Aorta (tissue), 5 donors: Measurements from ENCODE around the gene PROM2. TPM values are rescaled to one million over a fixed set of nuclear protein-coding genes. Genes with fewer than 3 reads are reported as not detected.

Experiments used
- ATAC-seq: fragments of 200-7000 bp; cut with Tn5 transposase; one replicate; pipeline ENCODE4 v1.9.1; 2022; ENCODE audit warnings: moderate library complexity; ENCODE audit not compliant: low FRiP score
- DNase-seq, 2 donors: peaks; one replicate each; pipeline ENCODE4 v3.0.0-alpha.2; 2020
- H3K27ac ChIP-seq, 2 donors: one replicate each; pipeline ENCODE4 v1.5.1; 2013; ENCODE audit warnings: low read length in 2 of 2, mild to moderate bottlenecking in 2 of 2, moderate library complexity in 2 of 2, control low read depth in 1 of 2, inconsistent platforms in 1 of 2, low read depth in 1 of 2
- H3K27me3 ChIP-seq, 2 donors: one replicate each; pipeline ENCODE4 v1.6.1; 2013; ENCODE audit warnings: control low read depth in 1 of 2, low read length in 1 of 2, mild to moderate bottlenecking in 1 of 2, moderate library complexity in 1 of 2; ENCODE audit not compliant: insufficient read depth in 2 of 2, control insufficient read depth in 1 of 2
- H3K36me3 ChIP-seq, 2 donors: one replicate each; pipeline ENCODE4 v1.6.1; 2013; ENCODE audit warnings: control low read depth in 1 of 2, low read length in 1 of 2, mild to moderate bottlenecking in 1 of 2; ENCODE audit not compliant: insufficient read depth in 2 of 2, control insufficient read depth in 1 of 2
- H3K4me1 ChIP-seq, 2 donors: one replicate each; pipeline ENCODE4 v1.6.1; 2013; ENCODE audit warnings: low read length in 2 of 2, control low read depth in 1 of 2, mild to moderate bottlenecking in 1 of 2, moderate library complexity in 1 of 2; ENCODE audit not compliant: insufficient read depth in 2 of 2, control insufficient read depth in 1 of 2
- H3K4me3 ChIP-seq, 2 donors: one replicate each; pipeline ENCODE4 v1.5.1; 2013; ENCODE audit warnings: low read length in 2 of 2, control low read depth in 1 of 2, mild to moderate bottlenecking in 1 of 2
- H3K9me3 ChIP-seq: one replicate; pipeline ENCODE4 v1.6.1; 2013; ENCODE audit warnings: mild to moderate bottlenecking, low read length; ENCODE audit not compliant: control insufficient read depth
- WGBS, 2 donors: extraction: QIAGEN DNeasy Blood & Tissue Kit; methylation state at CpG; one replicate each; pipeline ENCODE4 v1.1.7; 2013; 5-methylcytosine and 5-hydroxymethylcytosine counted together
- intact Hi-C, 2 donors: fragments of 100-400 bp; cut with DNase I; formaldehyde crosslinking; loops; one replicate each; pipeline versions ENCODE4 v1.14.2 to v1.15.0; 2022
- polyA plus RNA-seq, 2 donors: library from polyadenylated mRNA; stranded (reverse); fragments of 200-250 nt; gene quantifications; one replicate each; pipeline ENCODE4 v1.2.3, GENCODE V29; 2013
- total RNA-seq, 2 donors: library from RNA; stranded (reverse); fragmentation: NEBNext Ultra II Directional; extraction: Animal tissue kit (Norgen Biotek cat#: 25700); gene quantifications; one replicate each; pipeline ENCODE4 v1.2.1, GENCODE V29; 2021
- donor health status: healthy with polysubstance abuse.
- donor health status: Bipolar disorder and iron deficiency.
- donor health status: DM: no; HTN: no; CAD: no.
- donor health status: DM: no; HTN: no; CAD: no.
- donor health status: DM: yes; HTN: yes; CAD: no.

PROM2 gene
- total and polyA plus RNA-seq, 4 donors, result 1.4 to 2.8 (median 1.4) TPM; not detected in 1

- H3K27me3 ChIP-seq, result no peaks in the 10 kb centered on the region
- H3K36me3 ChIP-seq, result no peaks in the 10 kb centered on the region
- intact Hi-C loops, result no loop called here
- ATAC-seq (no peak), DNase-seq (peak in 1 of 2 donors; percentile 36)
- H3K27ac ChIP-seq, result no peak overlapping the region
- H3K4me3 ChIP-seq, result no peak overlapping the region
- WGBS, 2 donors, result 91 to 96% methylated on average over 8 to 12 of the region's 12 CpGs
- H3K4me1 ChIP-seq, result no peaks in the 10 kb centered on the region
- no peaks in the 10 kb centered on the region for H3K9me3 ChIP-seq
Observed at GRCh38 chr2:95278637-95279225, 4.5 kb downstream of the PROM2 start.

- Histone ChIP-seq H3K27ac (no peak overlapping the region), H3K27me3 (no peaks in the 10 kb centered on the region), H3K36me3 (no peaks in the 10 kb centered on the region), H3K9me3 (no peaks in the 10 kb centered on the region), H3K4me1 (no peaks in the 10 kb centered on the region), H3K4me3 (no peak overlapping the region)
- 93 to 97% methylated on average over 19 of the region's 19 CpGs for WGBS, 2 donors
- intact Hi-C loops, result no loop called here
- ATAC-seq, result no peak
- DNase-seq, result peak in 1 of 2 donors; percentile 20
Observed at GRCh38 chr2:95279435-95280035, 5.3 kb downstream of the PROM2 start.

GRCh38 chr2:95281071-95281470, 6.8 kb downstream of the PROM2 start:
- Histone ChIP-seq H3K9me3 (no peaks in the 10 kb centered on the region), H3K27ac (no peak overlapping the region), H3K4me3 (no peak overlapping the region), H3K36me3 (no peaks in the 10 kb centered on the region), H3K4me1 (no peaks in the 10 kb centered on the region), H3K27me3 (no peaks in the 10 kb centered on the region)
- intact Hi-C loops, result no loop called here
- ATAC-seq (no peak), DNase-seq (no peak)
- 88 to 90% methylated on average over 8 of the region's 8 CpGs for WGBS, 2 donors

- 94% methylated on average over 8 of the region's 8 CpGs for WGBS, 2 donors
- intact Hi-C loops, result no loop called here
- ATAC-seq, result no peak
- no peak for DNase-seq
- Histone ChIP-seq H3K9me3 (no peaks in the 10 kb centered on the region), H3K4me3 (no peak overlapping the region), H3K4me1 (no peaks in the 10 kb centered on the region), H3K27me3 (no peaks in the 10 kb centered on the region), H3K36me3 (no peaks in the 10 kb centered on the region), H3K27ac (no peak overlapping the region)
Observed at GRCh38 chr2:95281786-95282185, 7.5 kb downstream of the PROM2 start.

- DNase-seq (no peak), ATAC-seq (no peak)
- Histone ChIP-seq H3K27ac (no peak overlapping the region), H3K9me3 (no peaks in the 10 kb centered on the region), H3K27me3 (no peaks in the 10 kb centered on the region), H3K36me3 (no peaks in the 10 kb centered on the region), H3K4me3 (no peak overlapping the region), H3K4me1 (no peaks in the 10 kb centered on the region)
- intact Hi-C loops, result no loop called here
- 53 to 58% methylated on average over 3 of the region's 3 CpGs for WGBS, 2 donors
Observed at GRCh38 chr2:95282458-95282857, 8.2 kb downstream of the PROM2 start.

GRCh38 chr2:95283562-95283961, 9.3 kb downstream of the PROM2 start:
- no peaks in the 10 kb centered on the region for H3K36me3 ChIP-seq
- 91 to 94% methylated on average over 4 of the region's 4 CpGs for WGBS, 2 donors

GRCh38 chr2:95284886-95285541, 10.8 kb downstream of the PROM2 start:
- Histone ChIP-seq H3K27me3 (no peaks in the 10 kb centered on the region), H3K4me1 (no peaks in the 10 kb centered on the region), H3K36me3 (no peaks in the 10 kb centered on the region), H3K4me3 (no peak overlapping the region), H3K27ac (no peak overlapping the region), H3K9me3 (no peaks in the 10 kb centered on the region)
- DNase-seq (no peak), ATAC-seq (no peak)
- intact Hi-C loops, result no loop called here
- 90 to 91% methylated on average over 13 of the region's 13 CpGs for WGBS, 2 donors

More at GRCh38 chr2:95283562-95283961, 9.3 kb downstream of the PROM2 start:
- DNase-seq (no peak), ATAC-seq (no peak)
- intact Hi-C loops, result no loop called here
- Histone ChIP-seq H3K4me1 (no peaks in the 10 kb centered on the region), H3K4me3 (no peak overlapping the region), H3K27ac (no peak overlapping the region), H3K27me3 (no peaks in the 10 kb centered on the region), H3K9me3 (no peaks in the 10 kb centered on the region)

- no peak overlapping the region for H3K4me3 ChIP-seq
- H3K36me3 ChIP-seq, result no peaks in the 10 kb centered on the region
- ATAC-seq (no peak), DNase-seq (no peak)
- no peaks in the 10 kb centered on the region for H3K27me3 ChIP-seq
- peaks cover 1% of the 10 kb centered on the region for H3K9me3 ChIP-seq
- intact Hi-C loops, result no loop called here
- H3K27ac ChIP-seq, result no peak overlapping the region
- 57 to 63% methylated on average over 3 to 4 of the region's 4 CpGs for WGBS, 2 donors
- no peaks in the 10 kb centered on the region for H3K4me1 ChIP-seq
Observed at GRCh38 chr2:95285542-95285932, 11.3 kb downstream of the PROM2 start.

- 86 to 88% methylated on average over 6 to 8 of the region's 8 CpGs for whole genome bisulfite sequencing, 2 donors
- peaks cover 4% of the 10 kb centered on the region for H3K9me3 ChIP-seq
- no peak for DNase-seq
- no peak overlapping the region for H3K4me3 ChIP-seq
- no peaks in the 10 kb centered on the region for H3K36me3 ChIP-seq
- ATAC-seq, result no peak
- no peak overlapping the region for H3K27ac ChIP-seq
- no peaks in the 10 kb centered on the region for H3K4me1 ChIP-seq
- H3K27me3 ChIP-seq, result no peaks in the 10 kb centered on the region
- intact Hi-C loops, result no loop called here
Observed at GRCh38 chr2:95287336-95287735, 13.1 kb downstream of the PROM2 start.
